ENCODE results near the gene SUCO. TPM values are rescaled to one million over a fixed set of nuclear protein-coding genes. Genes with fewer than 3 reads are reported as not detected.
"Not testable (repeated sequence)": the region's sequence is repeated elsewhere in the genome, so short reads cannot be mapped to it uniquely, and the experiment has no call there.

The SUCO gene
- total RNA-seq, 2 donors from 2014 or later: 86.9 to 95.8 TPM

DNA sequence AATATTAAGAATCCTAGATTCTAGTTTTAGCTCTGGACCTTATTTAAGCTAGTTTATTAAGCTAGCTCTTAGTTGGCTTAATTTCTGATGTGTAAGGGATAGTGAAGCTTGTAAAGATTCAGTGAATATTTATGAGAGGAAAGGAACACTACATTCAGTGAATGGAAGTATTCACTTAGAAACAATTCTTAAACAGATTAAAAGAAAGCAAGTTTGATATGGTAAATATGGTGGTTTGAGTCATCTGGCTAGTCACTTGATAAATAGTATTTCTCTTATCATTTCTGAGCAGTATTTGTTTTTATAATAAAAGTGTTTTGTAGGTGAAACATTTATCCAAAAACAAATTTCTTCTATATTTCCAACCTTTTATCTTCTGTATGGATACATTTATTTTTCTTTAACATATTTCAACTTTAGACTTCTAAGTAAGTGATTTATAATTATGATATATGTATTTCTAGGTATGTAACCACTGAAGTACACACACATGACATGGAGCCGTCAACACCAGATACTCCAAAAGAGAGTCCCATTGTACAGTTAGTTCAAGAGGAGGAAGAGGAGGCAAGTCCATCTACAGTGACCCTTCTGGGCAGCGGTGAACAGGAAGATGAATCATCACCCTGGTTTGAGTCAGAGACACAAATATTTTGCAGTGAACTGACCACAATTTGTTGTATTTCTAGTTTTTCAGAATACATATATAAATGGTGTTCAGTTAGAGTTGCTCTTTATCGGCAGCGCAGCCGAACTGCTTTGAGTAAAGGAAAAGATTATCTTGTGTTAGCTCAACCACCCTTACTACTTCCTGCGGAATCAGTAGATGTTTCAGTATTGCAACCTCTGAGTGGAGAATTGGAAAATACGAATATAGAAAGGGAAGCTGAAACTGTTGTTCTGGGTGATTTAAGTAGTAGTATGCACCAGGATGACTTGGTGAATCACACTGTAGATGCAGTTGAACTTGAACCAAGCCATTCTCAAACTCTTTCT lies 55.6 kb downstream of the SUCO start:
- DNase-seq (no peak), ATAC-seq (peak; percentile 25)
- no peaks in the 10 kb centered on the region for H3K27me3 Mint-ChIP-seq
- peaks cover 6% of the 10 kb centered on the region for H3K36me3 Mint-ChIP-seq (ENCODE audit: low read depth)
- H3K4me1 Mint-ChIP-seq: peaks cover 7% of the 10 kb centered on the region
- peak overlapping the region; percentile 43 for H3K4me3 Mint-ChIP-seq
- no peaks in the 10 kb centered on the region for H3K9me3 ChIP-seq (ENCODE audit: control insufficient read depth, low read length, poor library complexity, severe bottlenecking)
- peak overlapping the region; percentile 69 for H3K27ac Mint-ChIP-seq

DNA sequence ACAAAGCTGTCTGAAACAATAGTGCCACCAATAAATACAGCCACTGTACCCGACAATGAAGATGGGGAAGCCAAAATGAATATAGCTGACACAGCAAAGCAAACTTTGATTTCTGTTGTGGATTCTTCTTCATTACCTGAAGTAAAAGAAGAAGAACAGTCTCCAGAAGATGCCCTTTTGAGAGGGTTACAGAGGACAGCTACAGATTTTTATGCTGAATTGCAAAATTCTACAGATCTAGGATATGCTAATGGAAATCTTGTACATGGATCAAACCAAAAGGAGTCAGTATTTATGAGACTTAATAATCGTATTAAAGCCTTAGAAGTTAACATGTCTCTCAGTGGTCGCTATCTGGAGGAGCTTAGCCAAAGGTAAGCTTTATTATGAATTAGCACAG lies 56.6 kb downstream of the SUCO start:
- Mint-ChIP-seq H3K27ac (peak overlapping the region; percentile 69), H3K27me3 (no peaks in the 10 kb centered on the region), H3K36me3 (ENCODE audit: low read depth) (peaks cover 10% of the 10 kb centered on the region), H3K4me1 (peaks cover 11% of the 10 kb centered on the region), H3K4me3 (no peak overlapping the region)
- no peak for DNase-seq
- no peak for ATAC-seq
- H3K9me3 ChIP-seq (ENCODE audit: control insufficient read depth, low read length, poor library complexity, severe bottlenecking): no peaks in the 10 kb centered on the region

- H3K4me1 Mint-ChIP-seq: peaks cover 16% of the 10 kb centered on the region
- H3K27me3 Mint-ChIP-seq; H3K27ac Mint-ChIP-seq; DNase-seq; H3K9me3 ChIP-seq (ENCODE audit: control insufficient read depth, low read length, poor library complexity, severe bottlenecking); ATAC-seq; H3K4me3 Mint-ChIP-seq: not testable (repeated sequence)
- H3K36me3 Mint-ChIP-seq (ENCODE audit: low read depth): peaks cover 18% of the 10 kb centered on the region
Measured at GRCh38 chr1:172591429-172591828, 58.5 kb downstream of the SUCO start.

GRCh38 chr1:172595066-172595465 lies 62.1 kb downstream of the SUCO start:
- not testable (repeated sequence) for H3K9me3 ChIP-seq (ENCODE audit: control insufficient read depth, low read length, poor library complexity, severe bottlenecking); ATAC-seq; H3K27ac Mint-ChIP-seq; DNase-seq; H3K27me3 Mint-ChIP-seq; H3K4me3 Mint-ChIP-seq; H3K4me1 Mint-ChIP-seq
- peaks cover 18% of the 10 kb centered on the region for H3K36me3 Mint-ChIP-seq (ENCODE audit: low read depth)

- peak overlapping the region; percentile 19 for H3K4me3 Mint-ChIP-seq
- not testable (repeated sequence) for H3K27me3 Mint-ChIP-seq; DNase-seq; ATAC-seq; H3K9me3 ChIP-seq (ENCODE audit: control insufficient read depth, low read length, poor library complexity, severe bottlenecking)
- H3K27ac Mint-ChIP-seq: peak overlapping the region; percentile 45
- H3K36me3 Mint-ChIP-seq (ENCODE audit: low read depth): peaks cover 20% of the 10 kb centered on the region
- H3K4me1 Mint-ChIP-seq: peaks cover 14% of the 10 kb centered on the region
Measured at GRCh38 chr1:172596782-172597181, 63.8 kb downstream of the SUCO start.

GRCh38 chr1:172599912-172600311 lies 67.0 kb downstream of the SUCO start:
- no peaks in the 10 kb centered on the region for H3K9me3 ChIP-seq (ENCODE audit: control insufficient read depth, low read length, poor library complexity, severe bottlenecking)
- DNase-seq (no peak), ATAC-seq (no peak)
- no peak overlapping the region for H3K27ac Mint-ChIP-seq
- H3K36me3 Mint-ChIP-seq (ENCODE audit: low read depth): peaks cover 16% of the 10 kb centered on the region
- H3K4me1 Mint-ChIP-seq: peaks cover 12% of the 10 kb centered on the region
- no peak overlapping the region for H3K4me3 Mint-ChIP-seq
- no peaks in the 10 kb centered on the region for H3K27me3 Mint-ChIP-seq

DNA sequence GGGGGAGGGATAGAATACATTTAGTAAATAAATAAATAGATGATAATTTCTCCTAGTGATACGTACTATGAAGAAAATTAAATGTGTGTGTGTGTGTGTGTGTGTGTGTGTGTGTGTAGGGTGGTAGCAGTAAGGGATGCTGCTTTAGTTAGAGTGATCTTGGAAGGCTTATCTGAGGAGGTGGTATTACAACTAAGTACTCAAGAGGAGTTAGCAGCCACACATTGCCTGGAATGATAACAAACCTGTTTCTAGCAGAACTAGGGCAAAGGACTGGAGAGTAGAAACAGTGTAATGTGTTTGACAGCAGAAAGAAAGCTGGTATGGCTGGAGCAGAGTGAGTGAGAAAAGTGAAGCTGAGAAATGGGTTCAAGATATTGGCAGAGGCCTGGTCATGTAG lies 67.7 kb downstream of the SUCO start:
- DNase-seq: no peak
- Mint-ChIP-seq H3K4me3 (no peak overlapping the region), H3K27ac (peak overlapping the region; percentile 79), H3K4me1 (peaks cover 8% of the 10 kb centered on the region), H3K27me3 (no peaks in the 10 kb centered on the region), H3K36me3 (ENCODE audit: low read depth) (peaks cover 12% of the 10 kb centered on the region)
- no peaks in the 10 kb centered on the region for H3K9me3 ChIP-seq (ENCODE audit: control insufficient read depth, low read length, poor library complexity, severe bottlenecking)
- ATAC-seq: no peak

- Mint-ChIP-seq H3K36me3 (ENCODE audit: low read depth) (peaks cover 9% of the 10 kb centered on the region), H3K4me1 (peaks cover 8% of the 10 kb centered on the region), H3K4me3 (no peak overlapping the region), H3K27me3 (no peaks in the 10 kb centered on the region), H3K27ac (peak overlapping the region; percentile 79)
- DNase-seq (no peak), ATAC-seq (no peak)
- H3K9me3 ChIP-seq (ENCODE audit: control insufficient read depth, low read length, poor library complexity, severe bottlenecking): no peaks in the 10 kb centered on the region
Measured at GRCh38 chr1:172601046-172601630, 68.2 kb downstream of the SUCO start.

DNA sequence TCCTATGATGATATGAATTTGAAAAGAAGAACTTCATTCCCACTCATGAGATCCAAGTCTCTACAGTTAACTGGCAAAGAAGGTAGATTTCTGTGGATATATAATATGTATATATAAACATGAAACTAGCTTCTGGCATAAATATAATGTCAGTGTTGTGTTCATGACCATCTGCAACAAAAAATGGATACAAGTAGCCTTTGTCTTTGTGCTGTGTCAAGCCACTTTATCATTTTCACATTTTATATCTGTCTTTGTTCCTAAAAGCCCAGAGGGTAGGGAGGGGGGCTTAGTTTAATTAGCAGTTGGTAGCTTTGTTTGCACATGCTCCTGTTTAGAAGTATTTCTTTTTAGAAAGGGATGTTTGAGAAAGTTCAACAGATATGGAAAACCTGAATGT lies 69.8 kb downstream of the SUCO start:
- H3K27ac Mint-ChIP-seq: no peak overlapping the region
- no peak for DNase-seq
- no peaks in the 10 kb centered on the region for H3K27me3 Mint-ChIP-seq
- ATAC-seq: no peak
- H3K9me3 ChIP-seq (ENCODE audit: control insufficient read depth, low read length, poor library complexity, severe bottlenecking): no peaks in the 10 kb centered on the region
- peaks cover 9% of the 10 kb centered on the region for H3K36me3 Mint-ChIP-seq (ENCODE audit: low read depth)
- H3K4me1 Mint-ChIP-seq: peaks cover 10% of the 10 kb centered on the region
- no peak overlapping the region for H3K4me3 Mint-ChIP-seq

DNA sequence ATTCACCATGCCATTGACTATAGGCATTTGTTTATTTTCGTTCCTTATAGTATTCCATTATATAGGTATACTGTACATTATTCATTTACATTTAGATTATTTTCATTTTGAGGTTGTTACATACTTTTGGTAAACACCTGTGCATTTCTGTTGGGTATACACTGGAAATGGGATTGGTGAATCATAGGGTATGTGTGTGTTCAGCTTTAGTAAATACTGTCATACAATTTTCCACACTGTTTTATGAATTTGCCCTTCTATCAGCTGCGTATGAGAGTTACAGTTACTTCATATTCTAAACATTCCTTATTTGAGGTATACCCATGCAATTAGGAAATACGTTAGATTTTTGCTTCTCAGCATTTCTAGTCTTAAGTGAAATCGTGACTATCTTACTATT lies 70.9 kb downstream of the SUCO start:
- peaks cover 9% of the 10 kb centered on the region for H3K36me3 Mint-ChIP-seq (ENCODE audit: low read depth)
- no peak for ATAC-seq
- H3K27ac Mint-ChIP-seq: no peak overlapping the region
- H3K4me1 Mint-ChIP-seq: peaks cover 10% of the 10 kb centered on the region
- no peak for DNase-seq
- H3K9me3 ChIP-seq (ENCODE audit: control insufficient read depth, low read length, poor library complexity, severe bottlenecking): no peaks in the 10 kb centered on the region
- H3K27me3 Mint-ChIP-seq: no peaks in the 10 kb centered on the region
- no peak overlapping the region for H3K4me3 Mint-ChIP-seq

DNA sequence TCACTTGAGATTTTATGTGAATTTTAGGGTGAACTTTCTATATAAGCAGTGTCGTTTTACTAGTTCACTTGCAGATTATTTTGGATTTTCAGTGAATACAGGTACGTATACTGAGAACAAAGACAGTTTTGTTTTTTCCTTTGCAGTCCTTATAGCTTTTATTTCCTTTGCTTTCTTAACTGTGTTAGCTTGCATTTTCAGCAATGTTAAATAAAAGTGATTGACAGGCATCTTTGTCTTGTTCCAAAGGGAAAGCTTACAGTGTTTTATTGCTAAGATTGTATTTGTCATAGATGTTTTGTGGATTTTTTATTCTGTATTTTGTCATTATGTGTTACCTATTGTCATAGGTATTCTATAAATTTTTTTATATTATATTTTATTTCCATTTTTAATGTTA lies 72.7 kb downstream of the SUCO start:
- peak overlapping the region; percentile 67 for H3K27ac Mint-ChIP-seq
- no peaks in the 10 kb centered on the region for H3K27me3 Mint-ChIP-seq
- peaks cover 15% of the 10 kb centered on the region for H3K4me1 Mint-ChIP-seq
- peaks cover 11% of the 10 kb centered on the region for H3K36me3 Mint-ChIP-seq (ENCODE audit: low read depth)
- no peak overlapping the region for H3K4me3 Mint-ChIP-seq
- DNase-seq (no peak), ATAC-seq (no peak)
- H3K9me3 ChIP-seq (ENCODE audit: control insufficient read depth, low read length, poor library complexity, severe bottlenecking): no peaks in the 10 kb centered on the region

DNA sequence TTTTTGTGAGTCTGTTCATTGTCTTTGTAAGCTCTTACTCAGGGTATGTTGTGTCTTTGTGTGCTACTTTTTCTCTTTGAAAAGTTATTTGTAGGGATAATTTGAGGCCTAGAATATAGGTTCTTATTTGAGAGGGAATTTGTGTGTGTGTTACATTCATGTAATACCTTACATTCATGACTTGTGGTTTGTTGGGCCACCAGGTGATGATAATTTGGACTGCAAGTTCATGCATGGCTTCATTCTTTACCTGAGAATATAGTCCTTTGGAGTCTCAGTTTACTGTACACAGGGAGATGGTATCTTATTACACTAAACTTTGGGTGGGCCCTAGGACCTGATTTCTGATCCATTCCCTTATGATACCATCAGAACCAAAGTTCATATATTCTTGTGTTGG lies 74.2 kb downstream of the SUCO start:
- H3K27ac Mint-ChIP-seq: peak overlapping the region; percentile 32
- ATAC-seq: no peak
- H3K9me3 ChIP-seq (ENCODE audit: control insufficient read depth, low read length, poor library complexity, severe bottlenecking): no peaks in the 10 kb centered on the region
- no peak for DNase-seq
- H3K36me3 Mint-ChIP-seq (ENCODE audit: low read depth): peaks cover 7% of the 10 kb centered on the region
- no peak overlapping the region for H3K4me3 Mint-ChIP-seq
- peaks cover 11% of the 10 kb centered on the region for H3K4me1 Mint-ChIP-seq
- no peaks in the 10 kb centered on the region for H3K27me3 Mint-ChIP-seq

- no peak for ATAC-seq
- H3K4me1 Mint-ChIP-seq: peaks cover 14% of the 10 kb centered on the region
- no peaks in the 10 kb centered on the region for H3K27me3 Mint-ChIP-seq
- H3K36me3 Mint-ChIP-seq (ENCODE audit: low read depth): peaks cover 9% of the 10 kb centered on the region
- no peak for DNase-seq
- H3K27ac Mint-ChIP-seq: peak overlapping the region; percentile 51
- H3K9me3 ChIP-seq (ENCODE audit: control insufficient read depth, low read length, poor library complexity, severe bottlenecking): no peaks in the 10 kb centered on the region
- no peak overlapping the region for H3K4me3 Mint-ChIP-seq
Measured at GRCh38 chr1:172608098-172608601, 75.2 kb downstream of the SUCO start.

All from T-helper 17 cell (primary cell).